Subcutaneous adipose tissue (tissue), 4 donors: Measurements from ENCODE around the gene GEMIN8. TPM values are rescaled to one million over a fixed set of nuclear protein-coding genes. Genes with fewer than 3 reads are reported as not detected.

Experiments used
- CTCF ChIP-seq: fragments of 450-650 bp; IDR thresholded peaks from one replicate; pipeline ENCODE4 v1.5.1; 2016; ENCODE audit warnings: low read depth, mild to moderate bottlenecking, control low read depth, antibody characterized with exemption, moderate library complexity
- total RNA-seq, 4 donors: library from RNA; depleted of rRNA; stranded (reverse); fragments of >200 nt; gene quantifications; one replicate each; pipeline ENCODE4 v1.1.0, GENCODE V29; 2016

Gene GEMIN8
- total RNA-seq, 4 donors from 2014 or later, result 13.2 to 28.7 (median 22.5) TPM

GRCh38 chrX:14030174-14030530 is 460 bp upstream of the GEMIN8 start:
- TF ChIP-seq CTCF, result no peak

- no peak for TF ChIP-seq CTCF
These were observed 660 bp downstream of the GEMIN8 start for GRCh38 chrX:14029039-14029424.

- no peak for TF ChIP-seq CTCF
These were observed 1.2 kb downstream of the GEMIN8 start for GRCh38 chrX:14028473-14028872.

GRCh38 chrX:14027511-14028019 is 2.1 kb downstream of the GEMIN8 start:
- TF ChIP-seq CTCF, result no peak

GRCh38 chrX:14027036-14027435 is 2.7 kb downstream of the GEMIN8 start:
- no peak for TF ChIP-seq CTCF

- no peak for TF ChIP-seq CTCF
These were observed 3.6 kb downstream of the GEMIN8 start for GRCh38 chrX:14026121-14026520.

GRCh38 chrX:14022019-14022418 is 7.7 kb downstream of the GEMIN8 start:
- no peak for TF ChIP-seq CTCF

GRCh38 chrX:14017399-14017798 is 12.3 kb downstream of the GEMIN8 start:
- no peak for TF ChIP-seq CTCF
